Activated T-cell treated with anti-CD3 and anti-CD28 coated beads, Interleukin-2, amount 50 U/mL, for 72 hours (primary cell): ENCODE measurements around the gene CHAT. TPM values are rescaled to one million over a fixed set of nuclear protein-coding genes. Genes with fewer than 3 reads are reported as not detected.

Experiments used
- ATAC-seq, 2 donors: fragments of 150-1000 bp; cut with Tn5 transposase; replicated peaks in 1 of 2; 2 replicates each; pipeline ENCODE4 v1.10.0; 2021; ENCODE audit warnings: moderate library complexity in 2 of 2, mild to moderate bottlenecking in 1 of 2
- DNase-seq, 2 donors: peaks; one replicate each; pipeline ENCODE4 v3.0.0; 2021 to 2022; ENCODE audit warnings: mixed read lengths in 1 of 2
- H3K27ac Mint-ChIP-seq: one replicate; pipeline ENCODE4 v1.8.0; 2022; ENCODE audit warnings: mild to moderate bottlenecking, moderate library complexity, mixed read lengths
- H3K27me3 Mint-ChIP-seq: one replicate; pipeline ENCODE4 v1.8.0; 2022; ENCODE audit warnings: low read depth, mixed read lengths
- H3K36me3 Mint-ChIP-seq, 2 donors: one replicate each; pipeline ENCODE4 v1.8.0; 2022; ENCODE audit warnings: mixed read lengths in 2 of 2, mild to moderate bottlenecking in 1 of 2; ENCODE audit not compliant: insufficient read depth in 2 of 2
- H3K4me1 Mint-ChIP-seq: one replicate; pipeline ENCODE4 v1.8.0; 2022; ENCODE audit warnings: low read depth, mixed read lengths
- H3K4me3 Mint-ChIP-seq, 2 donors: one replicate each; pipeline ENCODE4 v1.8.0; 2022; ENCODE audit warnings: mild to moderate bottlenecking in 2 of 2, mixed read lengths in 2 of 2, moderate library complexity in 2 of 2
- H3K9me3 Mint-ChIP-seq, 2 donors: one replicate each; pipeline ENCODE4 v1.8.0; 2022; ENCODE audit warnings: mixed read lengths in 2 of 2
- total RNA-seq, 2 donors: library from RNA; stranded (reverse); gene quantifications; one replicate each; pipeline ENCODE4 v1.2.3, GENCODE V29; 2022

The CHAT gene
- total RNA-seq, 2 donors from 2014 or later, result 0.14 TPM; not detected in 1

- no peak for DNase-seq
- H3K4me3 Mint-ChIP-seq, result no peak overlapping the region
- peak in 1 of 2 donors; percentile 24 for ATAC-seq
These were observed 36.3 kb downstream of the CHAT start for GRCh38 chr10:49649936-49650723.

GRCh38 chr10:49650724-49651034, 36.8 kb downstream of the CHAT start:
- H3K27ac Mint-ChIP-seq, result no peak overlapping the region
- no peaks in the 10 kb centered on the region for H3K36me3 Mint-ChIP-seq
- H3K9me3 Mint-ChIP-seq, result no peaks in the 10 kb centered on the region
- peaks cover 21% of the 10 kb centered on the region for H3K4me1 Mint-ChIP-seq
- DNase-seq (no peak), ATAC-seq (no peak)
- H3K4me3 Mint-ChIP-seq, result no peak overlapping the region
- no peaks in the 10 kb centered on the region for H3K27me3 Mint-ChIP-seq

More at GRCh38 chr10:49649936-49650723, 36.3 kb downstream of the CHAT start:
- H3K4me1 Mint-ChIP-seq, result peaks cover 21% of the 10 kb centered on the region
- no peaks in the 10 kb centered on the region for H3K9me3 Mint-ChIP-seq
- no peaks in the 10 kb centered on the region for H3K36me3 Mint-ChIP-seq
- H3K27me3 Mint-ChIP-seq, result no peaks in the 10 kb centered on the region
- H3K27ac Mint-ChIP-seq, result no peak overlapping the region

- Mint-ChIP-seq H3K4me1 (peaks cover 21% of the 10 kb centered on the region), H3K27ac (no peak overlapping the region), H3K4me3 (no peak overlapping the region), H3K9me3 (no peaks in the 10 kb centered on the region), H3K27me3 (peaks cover under 1% of the 10 kb centered on the region), H3K36me3 (peaks cover 0 to under 1% of the 10 kb centered on the region in 2 donors)
- DNase-seq (no peak), ATAC-seq (no peak)
These were observed 37.4 kb downstream of the CHAT start for GRCh38 chr10:49651039-49651835.

GRCh38 chr10:49651917-49652316, 38.1 kb downstream of the CHAT start:
- H3K4me1 Mint-ChIP-seq, result peaks cover 21% of the 10 kb centered on the region

GRCh38 chr10:49652421-49653272, 38.8 kb downstream of the CHAT start:
- Mint-ChIP-seq H3K4me1 (peaks cover 21% of the 10 kb centered on the region), H3K9me3 (peaks cover 0 to 4% of the 10 kb centered on the region in 2 donors), H3K27me3 (peaks cover 8% of the 10 kb centered on the region), H3K4me3 (no peak overlapping the region), H3K36me3 (peaks cover 0 to 7% of the 10 kb centered on the region in 2 donors), H3K27ac (no peak overlapping the region)
- DNase-seq (no peak), ATAC-seq (no peak)

More at GRCh38 chr10:49651917-49652316, 38.1 kb downstream of the CHAT start:
- Mint-ChIP-seq H3K4me3 (no peak overlapping the region), H3K27ac (no peak overlapping the region), H3K9me3 (peaks cover 0 to 4% of the 10 kb centered on the region in 2 donors), H3K36me3 (peaks cover 0 to 7% of the 10 kb centered on the region in 2 donors), H3K27me3 (peaks cover 7% of the 10 kb centered on the region)
- DNase-seq (no peak), ATAC-seq (no peak)

- H3K4me3 Mint-ChIP-seq, result no peak overlapping the region
- ATAC-seq, result no peak
- peaks cover 0 to 4% of the 10 kb centered on the region in 2 donors for H3K9me3 Mint-ChIP-seq
- no peak overlapping the region for H3K27ac Mint-ChIP-seq
- H3K36me3 Mint-ChIP-seq, result peaks cover 0 to 7% of the 10 kb centered on the region in 2 donors
- peaks cover 19% of the 10 kb centered on the region for H3K4me1 Mint-ChIP-seq
- DNase-seq, result no peak
- peaks cover 8% of the 10 kb centered on the region for H3K27me3 Mint-ChIP-seq
These were observed 39.6 kb downstream of the CHAT start for GRCh38 chr10:49653273-49653929.

GRCh38 chr10:49654036-49654693, 40.3 kb downstream of the CHAT start:
- H3K27me3 Mint-ChIP-seq, result peaks cover 8% of the 10 kb centered on the region
- peaks cover 7% of the 10 kb centered on the region in 2 donors for H3K36me3 Mint-ChIP-seq
- no peak overlapping the region for H3K4me3 Mint-ChIP-seq
- no peak for ATAC-seq
- H3K27ac Mint-ChIP-seq, result no peak overlapping the region
- peaks cover 6% of the 10 kb centered on the region in 2 donors for H3K9me3 Mint-ChIP-seq
- peaks cover 12% of the 10 kb centered on the region for H3K4me1 Mint-ChIP-seq
- no peak for DNase-seq

GRCh38 chr10:49655099-49655498, 41.3 kb downstream of the CHAT start:
- Mint-ChIP-seq H3K27ac (no peak overlapping the region), H3K36me3 (peaks cover 7 to 10% of the 10 kb centered on the region in 2 donors), H3K4me3 (no peak overlapping the region), H3K27me3 (peaks cover 8% of the 10 kb centered on the region), H3K9me3 (peaks cover 8 to 9% of the 10 kb centered on the region in 2 donors), H3K4me1 (peaks cover 3% of the 10 kb centered on the region)
- ATAC-seq (no peak), DNase-seq (no peak)

- Mint-ChIP-seq H3K36me3 (peaks cover 7 to 10% of the 10 kb centered on the region in 2 donors), H3K9me3 (peaks cover 8 to 9% of the 10 kb centered on the region in 2 donors)
- no peak for DNase-seq
These were observed 43.1 kb downstream of the CHAT start for GRCh38 chr10:49656845-49657493.

GRCh38 chr10:49657606-49658005, 43.8 kb downstream of the CHAT start:
- peaks cover 7 to 10% of the 10 kb centered on the region in 2 donors for H3K36me3 Mint-ChIP-seq

More at GRCh38 chr10:49656845-49657493, 43.1 kb downstream of the CHAT start:
- ATAC-seq, result no peak
- Mint-ChIP-seq H3K4me1 (no peaks in the 10 kb centered on the region), H3K27me3 (peaks cover 8% of the 10 kb centered on the region), H3K4me3 (no peak overlapping the region), H3K27ac (no peak overlapping the region)

GRCh38 chr10:49661140-49661856, 47.5 kb downstream of the CHAT start:
- ATAC-seq, result no peak
- Mint-ChIP-seq H3K9me3 (peaks cover 8 to 9% of the 10 kb centered on the region in 2 donors), H3K4me3 (no peak overlapping the region), H3K27me3 (peaks cover 6% of the 10 kb centered on the region), H3K27ac (no peak overlapping the region), H3K36me3 (peaks cover 5 to 10% of the 10 kb centered on the region in 2 donors), H3K4me1 (no peaks in the 10 kb centered on the region)
- no peak for DNase-seq

More at GRCh38 chr10:49657606-49658005, 43.8 kb downstream of the CHAT start:
- peaks cover 8 to 9% of the 10 kb centered on the region in 2 donors for H3K9me3 Mint-ChIP-seq
- peaks cover 8% of the 10 kb centered on the region for H3K27me3 Mint-ChIP-seq
- H3K4me1 Mint-ChIP-seq, result no peaks in the 10 kb centered on the region
- H3K27ac Mint-ChIP-seq, result no peak overlapping the region
- no peak for DNase-seq
- no peak for ATAC-seq
- H3K4me3 Mint-ChIP-seq, result no peak overlapping the region
